ENCODE results near the gene RECQL5.

Gene RECQL5

GRCh38 chr17:75630071-75630917, 36.7 kb downstream of the RECQL5 start:
- no peak for FAIRE-seq
- TF ChIP-seq POLR2AphosphoS5 (IDR thresholded peaks at IDR 0.05; ENCODE audit: low read depth, low read length) (no peak), TAF1 (IDR thresholded peaks at IDR 0.05; ENCODE audit: borderline replicate concordance, low read depth, low read length) (no peak), POLR2A (IDR thresholded peaks at IDR 0.05; ENCODE audit: low read depth, low read length) (no peak)
- no peak for DNase-seq (ENCODE audit: insufficient read length)

GRCh38 chr17:75629157-75629556, 37.8 kb downstream of the RECQL5 start:
- no peak for DNase-seq (ENCODE audit: insufficient read length)
- TF ChIP-seq POLR2AphosphoS5 (IDR thresholded peaks at IDR 0.05; ENCODE audit: low read depth, low read length) (no peak), POLR2A (IDR thresholded peaks at IDR 0.05; ENCODE audit: low read depth, low read length) (no peak), TAF1 (IDR thresholded peaks at IDR 0.05; ENCODE audit: borderline replicate concordance, low read depth, low read length) (no peak)
- FAIRE-seq, result no peak

GRCh38 chr17:75628425-75628824, 38.5 kb downstream of the RECQL5 start:
- no peak for TF ChIP-seq POLR2AphosphoS5 (IDR thresholded peaks at IDR 0.05; ENCODE audit: low read depth, low read length)
- no peak for TF ChIP-seq POLR2A (IDR thresholded peaks at IDR 0.05; ENCODE audit: low read depth, low read length)
- TF ChIP-seq TAF1 (IDR thresholded peaks at IDR 0.05; ENCODE audit: borderline replicate concordance, low read depth, low read length), result no peak
- no peak for DNase-seq (ENCODE audit: insufficient read length)
- FAIRE-seq, result no peak

- FAIRE-seq (no peak), DNase-seq (ENCODE audit: insufficient read length) (no peak)
- TF ChIP-seq POLR2AphosphoS5 (IDR thresholded peaks at IDR 0.05; ENCODE audit: low read depth, low read length) (no peak), TAF1 (IDR thresholded peaks at IDR 0.05; ENCODE audit: borderline replicate concordance, low read depth, low read length) (no peak), POLR2A (IDR thresholded peaks at IDR 0.05; ENCODE audit: low read depth, low read length) (no peak)
These were observed 39.9 kb downstream of the RECQL5 start for GRCh38 chr17:75627094-75627493.

GRCh38 chr17:75626496-75627038, 40.4 kb downstream of the RECQL5 start:
- FAIRE-seq (no peak), DNase-seq (ENCODE audit: insufficient read length) (no peak)
- TF ChIP-seq POLR2AphosphoS5 (IDR thresholded peaks at IDR 0.05; ENCODE audit: low read depth, low read length) (no peak), TAF1 (IDR thresholded peaks at IDR 0.05; ENCODE audit: borderline replicate concordance, low read depth, low read length) (no peak), POLR2A (IDR thresholded peaks at IDR 0.05; ENCODE audit: low read depth, low read length) (no peak)

- FAIRE-seq (peak; percentile 42), DNase-seq (ENCODE audit: insufficient read length) (peak; percentile 74)
- TF ChIP-seq POLR2A (IDR thresholded peaks at IDR 0.05; ENCODE audit: low read depth, low read length) (no peak), POLR2AphosphoS5 (IDR thresholded peaks at IDR 0.05; ENCODE audit: low read depth, low read length) (no peak), TAF1 (IDR thresholded peaks at IDR 0.05; ENCODE audit: borderline replicate concordance, low read depth, low read length) (no peak)
These were observed 41.0 kb downstream of the RECQL5 start for GRCh38 chr17:75625813-75626486.

- TF ChIP-seq POLR2A (IDR thresholded peaks at IDR 0.05; ENCODE audit: low read depth, low read length) (no peak), TAF1 (IDR thresholded peaks at IDR 0.05; ENCODE audit: borderline replicate concordance, low read depth, low read length) (no peak), POLR2AphosphoS5 (IDR thresholded peaks at IDR 0.05; ENCODE audit: low read depth, low read length) (no peak)
- no peak for DNase-seq (ENCODE audit: insufficient read length)
- no peak for FAIRE-seq
These were observed 42.1 kb downstream of the RECQL5 start for GRCh38 chr17:75624714-75625345.

GRCh38 chr17:75624021-75624420, 42.9 kb downstream of the RECQL5 start:
- no peak for DNase-seq (ENCODE audit: insufficient read length)
- no peak for FAIRE-seq
- no peak for TF ChIP-seq TAF1 (IDR thresholded peaks at IDR 0.05; ENCODE audit: borderline replicate concordance, low read depth, low read length)
- no peak for TF ChIP-seq POLR2AphosphoS5 (IDR thresholded peaks at IDR 0.05; ENCODE audit: low read depth, low read length)
- TF ChIP-seq POLR2A (IDR thresholded peaks at IDR 0.05; ENCODE audit: low read depth, low read length), result no peak

- FAIRE-seq, result no peak
- TF ChIP-seq TAF1 (IDR thresholded peaks at IDR 0.05; ENCODE audit: borderline replicate concordance, low read depth, low read length), result no peak
- no peak for TF ChIP-seq POLR2A (IDR thresholded peaks at IDR 0.05; ENCODE audit: low read depth, low read length)
- no peak for TF ChIP-seq POLR2AphosphoS5 (IDR thresholded peaks at IDR 0.05; ENCODE audit: low read depth, low read length)
- no peak for DNase-seq (ENCODE audit: insufficient read length)
These were observed 43.6 kb downstream of the RECQL5 start for GRCh38 chr17:75623386-75623785.

GRCh38 chr17:75622771-75623273, 44.1 kb downstream of the RECQL5 start:
- FAIRE-seq (no peak), DNase-seq (ENCODE audit: insufficient read length) (no peak)
- TF ChIP-seq TAF1 (IDR thresholded peaks at IDR 0.05; ENCODE audit: borderline replicate concordance, low read depth, low read length) (no peak), POLR2A (IDR thresholded peaks at IDR 0.05; ENCODE audit: low read depth, low read length) (no peak), POLR2AphosphoS5 (IDR thresholded peaks at IDR 0.05; ENCODE audit: low read depth, low read length) (no peak)

- FAIRE-seq (no peak), DNase-seq (ENCODE audit: insufficient read length) (no peak)
- no peak for TF ChIP-seq POLR2AphosphoS5 (IDR thresholded peaks at IDR 0.05; ENCODE audit: low read depth, low read length)
These were observed 44.9 kb downstream of the RECQL5 start for GRCh38 chr17:75622076-75622475.

Data from GM12892 (cell line).